HCEC 1CT (cell line): Measurements from ENCODE around the gene EBI3.
"Not testable (repeated sequence)": the region's sequence is repeated elsewhere in the genome, so short reads cannot be mapped to it uniquely, and the experiment has no call there.

Experiments
- DNase-seq: peaks from one replicate; pipeline ENCODE4 v3.0.0-alpha.2; 2017

EBI3 gene

GRCh38 chr19:4237510-4237909 lies 8.2 kb downstream of the EBI3 start:
- DNase-seq, result not testable (repeated sequence)

- DNase-seq, result no peak
These were observed 9.5 kb downstream of the EBI3 start for GRCh38 chr19:4238831-4239230.

- DNase-seq, result no peak
These were observed 12.6 kb downstream of the EBI3 start for GRCh38 chr19:4241824-4242430.

DNA sequence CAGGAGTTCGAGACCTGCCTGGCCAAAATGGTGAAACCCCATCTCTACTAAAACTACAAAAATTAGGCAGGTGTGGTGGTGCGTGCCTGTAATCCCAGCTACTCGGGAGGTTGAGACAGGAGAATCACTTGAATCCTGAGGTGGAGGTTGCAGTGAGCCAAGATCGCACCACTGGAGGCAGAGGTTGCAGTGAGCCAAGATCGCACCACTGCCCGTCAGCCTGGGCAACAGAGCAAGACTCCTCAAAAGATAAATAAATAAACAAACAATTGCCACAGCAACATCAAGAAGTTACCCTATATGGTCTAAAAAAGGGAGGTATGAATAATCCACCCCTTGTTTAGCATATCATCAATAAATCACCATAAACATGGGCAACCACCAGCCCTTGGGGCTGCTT lies 16.6 kb downstream of the EBI3 start:
- DNase-seq, result not testable (repeated sequence)

GRCh38 chr19:4246767-4247593 lies 17.7 kb downstream of the EBI3 start, which contains the start of gene YJU2:
Gene YJU2, plus strand, starts transcription at chr19:4247080. Its CDS starts 67 bp downstream, at chr19:4247147.
- DNase-seq, result peak; percentile 99

DNA sequence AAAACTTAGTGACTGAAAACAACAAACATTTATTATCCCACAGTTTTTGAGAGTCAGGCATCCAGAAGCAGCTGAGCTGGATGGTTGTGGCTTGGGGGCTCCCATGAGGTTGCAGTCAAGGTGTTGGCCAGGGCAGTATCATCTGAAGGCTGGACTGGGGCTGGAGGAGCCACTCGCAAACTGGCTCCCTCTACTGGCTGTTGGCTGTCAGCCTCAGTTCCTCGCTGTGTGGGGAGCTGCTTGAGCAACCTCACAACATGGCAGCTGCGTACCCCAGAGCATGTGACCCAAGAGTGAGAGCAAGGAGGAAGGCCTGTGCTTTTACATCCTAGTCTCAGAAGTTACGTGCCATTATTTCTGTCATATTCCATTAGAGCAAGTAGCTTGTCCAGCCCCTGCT lies 27.2 kb downstream of the EBI3 start:
- no peak for DNase-seq

DNA sequence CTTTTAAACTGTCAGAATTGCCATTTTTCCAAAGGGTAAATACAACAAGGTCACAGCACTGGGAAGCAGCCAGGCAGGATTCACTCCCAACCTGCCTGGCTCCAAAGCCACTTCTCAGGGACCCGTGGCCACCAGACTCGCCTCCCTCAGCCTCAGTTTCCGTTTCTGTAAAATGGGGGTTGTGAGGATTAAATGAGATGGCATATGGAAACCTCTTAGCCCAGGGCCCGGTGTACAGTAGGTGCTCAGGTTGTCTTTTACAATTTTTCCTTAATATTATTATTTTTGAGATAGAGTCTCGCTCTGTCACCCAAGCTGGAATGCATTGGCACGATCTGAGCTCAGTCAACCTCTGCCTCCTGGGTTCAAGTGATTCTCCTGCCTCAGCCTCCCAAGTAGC lies 27.7 kb downstream of the EBI3 start:
- DNase-seq, result no peak

DNA sequence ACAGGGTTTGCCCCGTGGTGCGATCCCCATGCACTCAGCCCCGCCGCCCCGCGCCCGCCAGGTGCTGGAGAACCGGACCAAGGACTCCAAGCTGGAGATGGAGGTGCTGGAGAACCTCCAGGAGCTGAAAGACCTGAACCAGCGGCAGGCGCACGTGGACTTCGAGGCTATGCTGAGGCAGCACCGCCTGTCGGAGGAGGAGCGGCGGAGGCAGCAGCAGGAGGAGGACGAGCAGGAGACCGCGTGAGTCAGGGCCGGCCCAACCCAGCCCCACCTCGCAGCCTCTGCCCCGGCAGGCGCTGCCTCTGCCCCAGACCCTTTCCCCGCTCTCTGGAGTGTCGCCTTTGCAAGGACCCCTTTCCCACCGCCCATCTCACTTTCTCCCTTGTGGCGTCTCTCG lies 28.9 kb downstream of the EBI3 start:
- DNase-seq, result no peak

GRCh38 chr19:4260613-4261191 lies 31.4 kb downstream of the EBI3 start:
- DNase-seq, result no peak

GRCh38 chr19:4264812-4265211 lies 35.5 kb downstream of the EBI3 start:
- DNase-seq, result no peak

DNA sequence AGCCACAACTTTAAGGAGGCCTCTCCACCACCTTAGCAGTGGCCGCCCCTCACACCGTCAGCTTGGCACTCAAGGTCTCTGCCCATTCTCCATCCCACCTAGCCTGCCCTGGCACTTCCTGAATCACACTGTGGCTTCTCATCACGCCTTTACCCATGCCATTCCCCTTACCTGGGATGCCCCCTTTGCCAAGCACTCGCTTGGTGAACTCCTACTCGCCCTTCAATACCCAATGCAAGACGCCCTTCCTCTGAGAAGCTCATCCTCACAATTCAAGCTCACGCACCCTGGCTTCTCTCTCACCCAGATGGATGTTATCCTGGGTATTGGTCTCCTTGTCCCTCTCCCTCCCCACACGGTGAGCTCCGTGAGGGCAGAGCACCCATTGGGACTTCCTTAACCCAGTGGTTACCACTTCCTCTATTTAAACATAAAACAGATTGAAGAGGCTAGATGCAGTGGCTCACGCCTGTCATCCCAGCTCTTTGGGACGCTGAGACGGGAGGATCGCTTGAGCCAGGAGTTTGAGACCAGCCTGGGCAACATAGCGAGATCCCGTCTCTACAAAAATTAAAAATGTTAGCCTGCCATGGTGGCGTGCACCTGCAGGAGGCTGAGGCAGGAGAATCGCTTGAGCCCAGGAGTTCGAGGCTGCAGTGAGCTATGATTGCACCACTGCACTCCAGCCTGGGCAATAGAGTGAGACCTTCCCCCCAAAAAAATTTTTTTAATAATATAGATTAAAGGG lies 37.1 kb downstream of the EBI3 start:
- no peak for DNase-seq

DNA sequence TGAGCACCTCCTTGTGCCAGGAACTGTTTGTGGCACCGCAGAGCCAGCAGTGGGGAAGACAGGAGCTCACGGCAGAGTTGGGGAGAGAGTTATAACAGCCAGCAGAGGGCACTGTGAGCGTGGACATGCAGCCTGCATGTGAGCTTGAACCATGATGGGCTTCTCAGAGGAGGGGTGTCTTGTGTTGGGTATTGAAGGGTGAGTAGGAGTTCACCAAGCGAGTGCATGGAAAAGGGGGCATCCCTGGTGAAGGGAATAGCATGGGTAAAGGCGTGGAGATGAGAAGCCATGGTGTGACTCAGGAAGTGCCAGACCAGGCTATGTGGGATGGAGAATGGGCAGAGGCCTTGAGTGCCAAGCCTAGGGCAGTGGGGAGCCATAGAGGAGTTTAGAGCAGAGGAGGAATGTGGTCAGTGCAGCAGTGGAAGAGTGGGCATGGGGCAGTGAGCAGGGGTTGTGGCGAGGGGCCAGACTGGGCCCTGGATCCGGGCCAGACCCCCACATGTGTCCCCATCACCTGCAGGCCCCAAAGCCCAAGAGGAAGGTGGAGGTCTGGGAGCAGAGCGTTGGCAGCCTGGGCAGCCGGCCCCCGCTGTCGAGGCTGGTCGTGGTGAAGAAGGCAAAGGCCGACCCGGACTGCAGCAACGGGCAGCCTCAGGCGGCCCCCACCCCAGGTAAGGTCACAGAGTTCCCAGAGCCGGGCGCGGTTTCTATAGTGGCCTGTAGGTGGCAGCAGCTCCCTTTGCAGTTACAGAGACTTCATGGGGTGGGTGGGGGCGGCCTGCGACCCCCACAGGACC lies 38.0 kb downstream of the EBI3 start:
- DNase-seq, result peak; percentile 65

DNA sequence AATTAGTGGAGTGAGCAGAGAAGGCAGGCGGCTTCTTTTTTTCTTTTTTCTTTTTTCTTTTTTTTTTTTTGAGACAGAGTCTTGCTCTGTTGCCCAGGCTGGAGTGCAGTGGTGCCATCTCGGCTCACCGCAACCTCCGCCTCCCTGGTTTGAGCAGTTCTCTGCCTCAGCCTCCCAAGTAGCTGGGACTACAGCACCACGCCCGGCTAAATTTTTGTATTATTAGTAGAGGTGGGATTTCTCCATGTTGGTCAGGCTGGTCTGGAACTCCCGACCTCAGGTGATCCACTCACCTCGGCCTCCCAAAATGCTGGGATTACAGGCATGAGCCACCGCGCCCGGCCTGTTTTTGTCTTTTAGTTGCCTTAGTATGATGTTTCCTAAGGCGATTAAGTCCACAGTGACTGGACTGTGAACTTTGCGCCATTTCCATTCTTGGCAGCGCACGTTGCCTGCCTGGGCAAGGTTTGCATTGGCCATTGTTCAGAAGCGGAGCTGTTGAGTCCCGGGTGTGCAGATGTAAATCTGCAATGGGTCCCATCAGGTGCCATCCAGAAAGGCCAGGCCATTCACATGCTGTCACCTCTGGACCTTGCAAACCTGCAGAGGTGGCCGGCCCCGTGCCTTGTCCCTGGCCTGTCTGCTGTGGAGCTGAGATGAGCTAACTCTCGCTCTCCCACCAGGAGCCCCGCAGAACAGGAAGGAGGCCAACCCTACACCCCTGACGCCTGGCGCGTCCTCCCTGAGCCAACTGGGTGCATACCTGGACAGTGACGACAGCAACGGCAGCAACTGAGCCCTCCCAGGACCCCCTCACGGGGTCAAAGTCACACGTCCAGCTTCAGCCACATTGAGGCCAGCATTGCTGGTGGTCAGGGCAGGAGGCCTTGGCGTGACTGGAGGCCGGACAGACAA lies 38.8 kb downstream of the EBI3 start:
- DNase-seq, result no peak

- no peak for DNase-seq
These were observed 39.6 kb downstream of the EBI3 start for GRCh38 chr19:4268816-4269430.

GRCh38 chr19:4272894-4273293 lies 43.6 kb downstream of the EBI3 start:
- DNase-seq, result no peak

DNA sequence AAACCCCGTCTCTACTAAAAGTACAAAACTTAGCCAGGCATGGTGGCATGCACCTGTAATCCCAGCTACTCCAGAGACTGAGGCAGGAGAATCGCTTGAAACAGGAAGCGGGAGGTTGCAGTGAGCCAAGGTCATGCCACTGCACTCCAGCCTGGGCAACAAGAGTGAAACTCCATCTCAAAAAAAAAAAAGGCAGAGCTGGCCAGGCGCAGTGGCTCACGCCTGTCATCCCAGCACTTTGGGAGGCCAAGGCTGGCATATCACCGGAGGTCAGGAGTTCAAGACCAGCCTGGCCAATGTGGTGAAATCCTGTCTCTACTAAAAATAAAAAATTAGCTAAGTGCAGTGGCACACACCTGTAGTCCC lies 45.0 kb downstream of the EBI3 start:
- not testable (repeated sequence) for DNase-seq

DNA sequence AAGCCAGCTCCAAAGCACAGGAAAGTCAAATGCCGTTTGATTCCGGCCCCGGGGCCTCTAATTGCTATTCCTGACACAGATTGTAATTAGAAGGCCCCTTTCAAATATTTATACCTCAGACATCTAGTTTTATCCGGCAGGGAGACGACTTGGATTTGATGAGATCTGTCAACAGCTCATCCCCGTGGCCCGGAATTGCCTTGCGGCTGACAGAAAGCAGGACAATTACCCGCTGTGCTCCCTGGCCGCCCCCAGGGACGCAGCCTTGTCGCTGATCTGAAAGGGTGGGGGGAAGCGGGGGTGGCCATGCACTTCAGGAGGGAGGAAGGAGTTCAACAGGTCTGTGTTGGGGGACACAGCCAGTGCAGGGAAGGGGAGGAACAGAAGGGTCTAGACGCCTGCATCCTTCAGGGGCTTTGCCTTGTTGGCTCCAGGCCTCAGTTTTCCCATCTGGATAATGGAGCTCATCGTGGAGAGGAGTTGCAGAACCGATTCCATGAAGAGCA lies 47.9 kb downstream of the EBI3 start:
- no peak for DNase-seq

- DNase-seq, result no peak
These were observed 48.7 kb downstream of the EBI3 start for GRCh38 chr19:4278010-4278409.

DNA sequence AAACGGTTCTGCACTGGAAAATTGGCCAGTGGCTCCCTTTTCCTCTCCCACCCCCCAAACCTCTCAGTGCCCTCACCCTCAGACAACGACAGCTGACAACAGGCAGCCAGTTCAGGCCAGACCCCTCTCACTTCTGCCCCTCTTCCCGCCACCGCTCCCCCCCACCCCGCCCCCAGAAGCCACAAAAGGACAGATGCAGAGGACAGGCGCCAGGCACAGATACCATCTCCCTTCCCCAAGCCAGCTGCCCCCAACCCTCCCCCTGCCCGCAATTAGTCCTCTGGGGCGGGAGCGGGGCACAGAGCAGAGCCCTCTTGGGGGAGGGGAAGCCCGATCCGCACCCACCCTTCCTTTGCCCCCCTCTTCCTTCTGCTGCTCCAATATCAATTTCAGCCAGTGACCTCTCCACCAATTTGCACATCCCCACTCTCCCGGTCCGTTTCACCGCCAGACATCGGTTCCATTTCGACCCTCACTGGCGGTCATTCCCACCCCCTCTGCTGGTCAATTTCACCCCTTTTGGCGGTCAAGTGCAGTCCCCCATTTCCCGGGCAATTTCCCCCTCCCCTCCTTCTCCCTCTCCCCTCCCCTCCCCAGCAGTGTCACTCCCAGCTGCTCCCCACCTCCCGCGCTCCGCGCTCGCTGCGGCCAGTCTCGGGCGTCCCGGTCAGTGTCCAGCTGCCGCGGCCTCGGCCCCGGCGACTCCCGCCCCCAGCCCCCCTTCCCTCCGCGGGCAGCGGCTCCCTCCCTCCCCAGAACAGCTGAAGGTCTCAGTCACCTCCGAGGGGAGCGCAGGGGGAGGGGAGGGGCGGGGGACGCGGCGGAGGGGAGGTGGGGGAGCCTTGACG lies 49.3 kb downstream of the EBI3 start, which contains the start of gene SHD:
Gene SHD (plus strand): TSS at position 848 of the 848 bp plus-strand sequence. CDS start 798 bp downstream, outside the sequence.
- DNase-seq, result no peak

DNA sequence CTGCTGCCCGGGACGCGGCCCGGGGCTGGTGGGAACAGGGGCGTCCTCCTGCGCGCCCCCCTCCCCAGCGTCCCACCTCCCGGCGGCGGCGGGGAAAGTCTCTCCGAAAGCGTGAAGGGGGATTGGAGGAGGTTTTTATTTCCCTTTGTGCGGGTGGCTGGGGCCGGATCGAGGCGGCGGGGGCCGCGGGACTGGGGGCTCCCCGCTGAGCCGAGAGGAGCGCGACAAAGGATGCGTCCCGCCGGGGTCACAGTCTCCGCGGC lies 49.9 kb downstream of the EBI3 start:
- DNase-seq, result no peak
